SK-N-SH treated with all-trans-retinoic acid at 6 μM for 48 hours (cell line): ENCODE results near the gene DTNB.

Source experiments
- BACH2 ChIP-seq: fragments of 250-450 bp; sonication (Bioruptor Pico); IDR thresholded peaks from 2 replicates; pipeline ENCODE4 v1.9.0; 2021; ENCODE audit warnings: mild to moderate bottlenecking, borderline replicate concordance
- ESRRG ChIP-seq: fragments of 250-450 bp; sonication (Bioruptor Pico); IDR thresholded peaks from 2 replicates; pipeline ENCODE4 v1.6.1; 2021; ENCODE audit warnings: mild to moderate bottlenecking
- RARB ChIP-seq: fragments of 250-450 bp; sonication (Bioruptor Pico); IDR thresholded peaks from 2 replicates; pipeline ENCODE4 v1.8.0; 2021; ENCODE audit warnings: mild to moderate bottlenecking, moderate library complexity
- SNAI2 ChIP-seq: fragments of 250-450 bp; sonication (Bioruptor Pico); IDR thresholded peaks from 2 replicates; pipeline ENCODE4 v1.5.0; 2020; ENCODE audit warnings: mild to moderate bottlenecking, moderate library complexity
- ZFP30 ChIP-seq: fragments of 450-650 bp; formaldehyde crosslinking; IDR thresholded peaks from 2 replicates; pipeline ENCODE4 v1.5.0; 2022; ENCODE audit warnings: mild to moderate bottlenecking, moderate library complexity
- ZNF565 ChIP-seq: fragments of 450-650 bp; formaldehyde crosslinking; conservative IDR thresholded peaks from 2 replicates; pipeline ENCODE4 v1.5.0; 2020; ENCODE audit warnings: low read depth, mild to moderate bottlenecking, moderate library complexity
- ZNF70 ChIP-seq: fragments of 450-650 bp; formaldehyde crosslinking; IDR thresholded peaks from 2 replicates; pipeline ENCODE4 v1.5.0; 2020; ENCODE audit warnings: mild to moderate bottlenecking, moderate library complexity

GRCh38 chr2:25617948-25618646 is 55.3 kb downstream of the DTNB start:
- TF ChIP-seq RARB (CRISPR knock-in tag) (no peak), ZNF565 (CRISPR knock-in tag) (no peak), SNAI2 (CRISPR knock-in tag) (no peak), ZFP30 (CRISPR knock-in tag) (no peak), BACH2 (CRISPR knock-in tag) (no peak), ZNF70 (CRISPR knock-in tag) (no peak), ESRRG (CRISPR knock-in tag) (no peak)
